GM18519 (cell line): ENCODE results near the gene FHL1.
"Not testable (repeated sequence)": the region's sequence is repeated elsewhere in the genome, so short reads cannot be mapped to it uniquely, and the experiment has no call there.

Experiments used
- ATAC-seq: cut with Tn5 transposase; IDR thresholded peaks from one replicate; pipeline ENCODE4 v1.9.1; 2021; ENCODE audit warnings: mild to moderate bottlenecking, moderate library complexity; ENCODE audit not compliant: unreplicated experiment, low FRiP score

The FHL1 gene

GRCh38 chrX:136146614-136147314 lies 569 bp upstream of the FHL1 start:
- ATAC-seq, result no peak

DNA sequence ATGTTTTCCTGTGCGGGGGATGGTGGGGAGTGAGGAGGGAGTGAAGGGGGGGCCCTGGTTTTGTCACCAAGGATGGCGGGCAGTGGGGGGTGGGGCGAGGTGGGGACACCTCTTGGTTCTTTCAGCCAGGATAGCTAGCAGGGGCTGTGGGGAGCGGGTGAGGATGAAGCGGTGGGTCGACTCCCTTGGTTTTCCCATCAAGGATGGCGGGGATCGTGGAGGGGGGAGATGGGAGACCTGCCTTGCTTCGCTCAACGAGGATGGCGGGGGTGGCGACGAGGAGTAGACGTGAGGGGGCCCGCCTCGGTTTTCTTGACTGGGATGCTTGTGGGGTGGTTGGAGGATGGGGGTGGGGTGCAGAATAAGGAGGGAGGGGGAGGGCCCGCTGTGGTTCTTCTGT lies 643 bp downstream of the FHL1 start:
- no peak for ATAC-seq

GRCh38 chrX:136148391-136148790 lies 1.1 kb downstream of the FHL1 start:
- no peak for ATAC-seq

- no peak for ATAC-seq
Measured at GRCh38 chrX:136154998-136155397, 7.7 kb downstream of the FHL1 start.

DNA sequence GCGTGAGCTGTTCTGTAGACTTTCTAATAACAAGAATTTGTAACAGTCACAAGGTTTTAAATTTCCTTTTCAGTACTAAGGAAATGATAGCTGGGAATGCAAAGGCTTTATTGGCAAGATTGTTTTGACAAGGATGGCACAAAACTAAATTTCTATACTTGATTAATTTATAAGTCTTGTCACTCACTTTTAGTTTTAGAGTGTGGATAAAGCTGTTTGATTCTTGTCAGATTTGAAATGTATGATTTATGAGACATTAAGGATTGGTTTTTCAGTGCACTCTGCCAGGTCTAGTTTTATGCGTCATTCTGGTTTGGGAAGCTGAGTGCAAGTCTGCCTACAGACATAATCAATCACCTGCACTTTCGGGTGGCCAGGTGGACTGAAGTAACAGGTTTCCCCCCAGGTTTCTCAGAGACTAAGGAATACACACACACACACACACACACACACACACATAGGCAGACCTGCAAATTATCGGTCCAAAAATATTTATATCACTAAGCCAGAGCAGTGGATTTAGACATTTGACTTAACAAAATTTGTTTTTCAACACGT lies 9.3 kb downstream of the FHL1 start:
- ATAC-seq, result no peak

DNA sequence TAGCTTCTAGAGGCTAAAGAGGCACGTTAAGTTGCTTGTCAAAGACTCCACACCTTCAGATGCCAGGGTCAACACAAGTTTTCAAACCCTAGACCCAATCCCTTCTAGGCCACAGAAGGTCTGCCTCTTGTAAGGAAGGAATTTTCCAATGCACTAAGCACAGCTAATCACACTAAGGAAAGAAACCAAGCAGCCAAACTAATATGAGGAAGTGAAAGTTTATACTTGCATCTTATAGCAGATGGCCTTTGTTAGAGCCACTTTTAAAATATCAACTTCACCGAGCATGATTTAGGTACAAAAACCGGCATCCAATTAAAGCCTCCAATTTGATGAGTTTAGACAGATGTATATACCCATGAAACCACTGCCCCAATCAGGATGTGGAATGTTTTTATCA lies 9.9 kb downstream of the FHL1 start:
- no peak for ATAC-seq

DNA sequence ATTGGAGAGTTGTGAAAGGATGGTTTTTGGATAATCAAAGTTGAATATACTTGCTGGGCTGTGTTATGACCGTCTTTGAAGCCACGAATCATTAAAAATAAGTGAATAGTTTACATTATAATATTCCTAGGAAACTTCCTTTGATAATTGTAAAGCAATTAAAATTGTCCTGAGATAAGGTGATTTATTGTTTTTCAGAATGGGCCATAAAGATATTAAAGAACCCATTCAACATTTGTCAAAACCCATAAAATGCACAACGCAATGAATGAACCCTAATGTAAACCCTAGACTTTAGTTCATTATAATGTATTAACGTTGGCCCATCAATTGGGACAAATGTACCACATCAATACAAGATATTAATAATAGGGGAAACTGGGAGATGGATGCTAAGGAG lies 11.4 kb downstream of the FHL1 start:
- ATAC-seq, result no peak

DNA sequence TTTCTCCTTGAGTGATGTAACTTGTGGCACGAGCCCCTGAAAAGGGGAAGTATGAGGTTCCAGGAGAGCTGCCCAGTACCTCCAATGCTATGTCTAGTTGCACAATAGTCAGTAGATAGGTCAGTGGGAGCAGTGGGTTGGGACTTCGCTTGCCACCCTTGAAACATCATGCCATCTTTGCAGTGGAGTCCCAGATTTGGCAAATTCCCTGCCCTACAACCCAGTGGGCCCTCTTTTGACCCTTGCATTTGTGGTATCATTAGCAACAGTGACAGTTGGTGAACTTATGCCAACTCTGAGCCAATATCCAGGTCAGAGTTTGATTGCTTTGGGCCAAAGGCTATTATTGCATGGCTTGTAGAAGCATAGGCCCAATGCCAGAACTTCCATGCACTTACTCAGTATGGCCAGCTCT lies 12.3 kb downstream of the FHL1 start:
- ATAC-seq, result no peak

DNA sequence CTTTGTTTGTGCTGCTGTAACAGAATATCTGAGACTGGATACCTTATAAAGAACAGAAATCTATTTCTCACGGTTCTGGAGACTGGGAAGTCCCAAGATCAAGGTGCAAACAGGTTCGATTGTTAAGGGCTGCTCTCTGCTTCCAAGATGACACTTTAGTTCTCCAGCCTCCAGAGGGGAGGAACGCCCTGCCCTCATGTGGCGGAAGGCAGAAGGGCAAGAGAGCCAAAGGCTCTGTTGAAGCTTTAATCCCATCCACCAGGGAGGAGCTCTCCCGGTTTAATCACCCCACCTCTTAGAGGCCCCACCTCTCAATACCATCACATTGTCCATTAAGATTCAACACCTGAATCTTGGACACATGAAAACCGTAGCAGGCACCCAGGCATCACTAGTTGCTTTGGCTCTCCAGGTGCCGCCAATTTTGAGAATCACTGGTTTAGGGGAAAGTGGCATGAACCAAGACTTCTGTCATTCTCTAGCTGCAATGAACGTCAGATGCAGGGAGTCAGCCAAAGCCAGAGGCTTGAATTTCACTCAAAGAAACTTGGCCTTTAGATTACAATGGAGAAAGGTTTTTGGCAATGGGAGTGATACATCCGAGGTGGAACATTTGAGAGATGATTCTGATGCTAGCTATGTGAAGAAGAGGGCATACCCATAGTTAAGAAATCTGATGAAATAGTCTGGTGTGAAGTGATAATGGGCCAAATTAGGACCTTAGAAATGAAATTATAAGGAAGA lies 15.7 kb downstream of the FHL1 start:
- ATAC-seq, result no peak

DNA sequence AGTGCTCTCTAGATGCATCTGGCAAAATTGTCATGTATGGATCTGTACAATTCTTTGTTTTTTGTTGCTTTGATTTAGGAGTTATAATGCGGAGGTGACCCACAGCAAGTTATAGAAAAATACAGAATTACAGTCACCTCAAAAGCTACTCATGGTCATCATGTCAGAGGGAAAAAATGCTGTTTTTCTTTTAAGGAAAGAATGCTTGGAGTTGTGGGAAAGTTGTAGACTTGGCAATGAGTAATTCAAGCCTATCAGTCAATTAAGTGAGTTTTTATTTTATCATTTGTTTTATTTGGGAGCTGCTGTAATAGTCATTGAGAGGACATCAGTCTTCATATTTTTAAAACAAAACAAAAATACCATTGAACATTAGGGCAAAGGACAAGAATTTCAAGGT lies 16.4 kb downstream of the FHL1 start:
- ATAC-seq, result no peak

DNA sequence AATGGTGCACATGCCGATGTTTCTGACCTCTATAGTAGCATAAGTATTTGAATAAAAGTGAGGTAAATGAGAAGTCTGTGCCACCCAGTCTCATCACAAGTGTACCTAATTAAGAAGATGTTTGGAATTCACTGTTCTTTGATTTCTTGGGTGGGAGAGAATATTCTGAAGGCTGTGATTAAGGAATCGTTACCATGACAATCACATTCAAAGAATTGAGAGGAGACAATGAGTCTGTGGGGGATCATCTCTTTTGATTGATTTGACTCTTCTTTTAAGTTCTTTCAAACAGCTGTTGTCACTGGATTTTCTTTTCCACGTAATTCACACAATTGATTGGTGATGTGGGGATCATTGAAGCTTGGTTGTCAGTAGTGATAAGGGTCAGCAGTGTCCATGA lies 18.1 kb downstream of the FHL1 start:
- ATAC-seq, result no peak

GRCh38 chrX:136166221-136166855 lies 19.0 kb downstream of the FHL1 start:
- no peak for ATAC-seq

DNA sequence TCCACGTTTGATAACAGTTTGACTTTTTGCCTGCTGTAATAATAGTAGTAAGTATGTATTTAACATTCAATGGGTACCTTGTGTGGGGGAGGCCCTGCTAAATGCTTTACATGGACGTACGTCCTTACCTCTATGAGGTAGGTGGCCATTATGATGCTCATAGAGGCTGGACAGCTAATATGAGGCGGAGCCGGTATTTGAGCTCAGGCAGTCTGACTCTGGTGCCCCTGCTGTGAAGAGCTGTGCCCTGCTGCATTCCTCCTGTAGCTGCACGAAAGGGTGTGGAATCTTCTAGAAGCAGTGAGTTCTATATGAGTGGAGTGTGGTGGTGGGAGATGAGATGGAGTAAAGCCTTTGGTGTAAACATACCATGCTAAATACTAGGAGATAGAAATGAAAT lies 20.7 kb downstream of the FHL1 start:
- not testable (repeated sequence) for ATAC-seq

DNA sequence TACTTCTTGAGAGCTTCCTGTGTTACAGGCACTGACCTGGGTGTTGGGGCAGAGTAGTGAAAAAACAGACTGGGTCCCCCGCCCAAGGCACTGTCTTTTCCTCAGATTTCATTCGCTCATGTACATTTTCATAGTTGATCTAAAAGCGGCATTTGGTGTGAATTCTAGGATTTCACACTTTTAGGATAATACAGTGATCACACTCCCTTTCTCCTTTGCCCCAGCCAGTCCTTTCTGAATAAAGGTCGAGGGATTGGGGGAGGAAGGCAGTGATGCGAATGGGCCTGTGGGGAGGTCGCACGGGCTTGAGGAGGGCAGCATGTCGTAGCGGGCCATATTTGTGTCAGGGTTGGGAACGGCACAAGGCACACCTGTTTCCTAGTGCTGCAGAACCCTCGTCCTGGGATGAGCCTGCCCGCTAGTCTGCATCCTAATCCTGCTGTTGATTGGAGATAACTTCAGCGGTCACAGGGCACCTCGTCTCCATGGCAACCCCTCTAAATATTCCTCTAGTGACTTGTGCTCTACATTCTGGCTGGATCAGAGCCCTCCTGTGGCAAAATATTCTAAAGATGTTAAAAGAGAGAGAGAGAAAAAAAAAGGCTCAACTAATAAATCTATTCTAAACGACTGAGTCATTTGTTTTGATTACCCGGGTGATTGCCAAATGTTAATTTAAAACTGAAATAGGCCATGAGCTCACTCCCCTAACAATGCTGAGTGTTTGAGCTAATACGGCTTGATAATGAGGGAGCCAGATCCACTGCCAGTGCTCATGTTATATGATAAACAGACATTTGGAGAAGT lies 21.8 kb downstream of the FHL1 start:
- no peak for ATAC-seq

DNA sequence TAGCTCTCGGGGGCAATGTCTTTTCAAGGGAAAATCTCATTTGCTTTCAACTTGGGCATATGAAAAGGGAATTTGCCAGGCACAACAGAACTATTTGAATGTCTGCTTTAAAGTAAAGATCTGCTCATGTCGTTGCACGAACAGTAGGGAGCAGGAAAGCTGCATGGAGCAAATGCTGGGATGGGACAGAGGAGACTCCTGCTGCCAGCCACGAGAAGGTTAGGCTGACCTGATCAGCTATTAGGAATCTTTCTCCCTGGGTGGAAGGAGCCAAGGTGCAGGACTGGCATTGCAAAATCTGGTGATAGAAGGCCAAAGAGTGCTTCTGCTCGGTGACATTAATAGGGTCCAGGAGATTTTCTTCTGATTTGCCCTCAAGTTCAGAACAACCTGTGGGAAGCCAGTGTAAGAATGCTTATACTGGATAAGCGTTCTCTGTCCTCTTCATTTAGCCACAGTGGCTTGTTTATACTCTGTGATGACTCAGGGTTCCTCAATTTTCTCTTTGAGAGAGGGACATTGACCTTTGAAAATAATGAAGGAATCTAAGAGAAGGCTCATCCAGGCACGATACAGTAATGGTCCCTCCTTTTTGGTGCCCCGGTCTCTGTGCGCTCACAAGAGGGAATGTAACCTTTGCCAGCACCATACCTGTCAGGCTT lies 22.9 kb downstream of the FHL1 start:
- ATAC-seq, result no peak

DNA sequence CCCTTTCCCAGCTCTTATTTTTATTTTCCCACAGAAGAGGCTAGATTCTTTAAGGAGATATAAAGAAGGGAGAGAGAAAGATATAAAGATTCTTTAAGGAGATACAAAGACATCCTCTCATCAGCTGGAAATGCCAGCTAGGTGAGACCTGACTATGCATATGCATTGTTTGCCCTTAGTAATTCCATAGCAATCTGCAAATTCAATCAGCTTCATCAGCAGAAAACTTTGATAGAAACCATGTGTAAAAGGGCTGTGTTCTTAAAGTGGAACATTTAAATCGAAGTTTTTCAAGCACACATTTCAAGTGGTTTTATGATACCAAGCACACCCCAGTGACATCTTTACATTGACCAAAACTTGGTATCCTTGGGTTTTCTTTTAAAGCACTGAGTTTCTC lies 24.1 kb downstream of the FHL1 start:
- ATAC-seq, result no peak

GRCh38 chrX:136176399-136176825 lies 29.1 kb downstream of the FHL1 start:
- ATAC-seq, result no peak

- ATAC-seq, result no peak
Measured at GRCh38 chrX:136179133-136179532, 31.8 kb downstream of the FHL1 start.

- ATAC-seq, result no peak
Measured at GRCh38 chrX:136182414-136182813, 35.1 kb downstream of the FHL1 start.

DNA sequence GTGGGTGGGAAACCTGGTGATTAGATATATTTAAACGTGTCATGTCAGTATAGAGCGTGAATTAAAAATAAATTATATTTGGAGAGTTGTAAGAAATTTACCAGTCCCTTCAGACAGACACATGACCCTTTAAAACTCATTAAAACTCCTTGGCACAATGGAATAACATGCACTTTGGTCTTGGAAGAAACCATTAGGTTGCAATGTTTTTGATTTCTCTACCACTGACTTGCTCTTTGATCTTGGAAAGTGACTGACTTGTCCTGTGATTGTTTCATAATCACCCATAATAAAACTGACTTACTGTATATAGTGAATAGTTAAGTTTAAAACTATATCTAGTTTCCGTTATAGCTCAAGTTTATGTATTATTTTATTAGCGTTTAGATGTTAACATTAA lies 35.8 kb downstream of the FHL1 start:
- no peak for ATAC-seq
